SW 1271 (cell line): ENCODE results near the gene OR8G1.
"Not testable (repeated sequence)": the region's sequence is repeated elsewhere in the genome, so short reads cannot be mapped to it uniquely, and the experiment has no call there.

Experiments
- DNase-seq, 2 experiments: peaks; one replicate each; lab custom pipeline; 2025; lab: John Stamatoyannopoulos, UW

OR8G1 gene, protein sequence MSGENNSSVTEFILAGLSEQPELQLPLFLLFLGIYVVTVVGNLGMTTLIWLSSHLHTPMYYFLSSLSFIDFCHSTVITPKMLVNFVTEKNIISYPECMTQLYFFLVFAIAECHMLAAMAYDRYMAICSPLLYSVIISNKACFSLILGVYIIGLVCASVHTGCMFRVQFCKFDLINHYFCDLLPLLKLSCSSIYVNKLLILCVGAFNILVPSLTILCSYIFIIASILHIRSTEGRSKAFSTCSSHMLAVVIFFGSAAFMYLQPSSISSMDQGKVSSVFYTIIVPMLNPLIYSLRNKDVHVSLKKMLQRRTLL

DNA sequence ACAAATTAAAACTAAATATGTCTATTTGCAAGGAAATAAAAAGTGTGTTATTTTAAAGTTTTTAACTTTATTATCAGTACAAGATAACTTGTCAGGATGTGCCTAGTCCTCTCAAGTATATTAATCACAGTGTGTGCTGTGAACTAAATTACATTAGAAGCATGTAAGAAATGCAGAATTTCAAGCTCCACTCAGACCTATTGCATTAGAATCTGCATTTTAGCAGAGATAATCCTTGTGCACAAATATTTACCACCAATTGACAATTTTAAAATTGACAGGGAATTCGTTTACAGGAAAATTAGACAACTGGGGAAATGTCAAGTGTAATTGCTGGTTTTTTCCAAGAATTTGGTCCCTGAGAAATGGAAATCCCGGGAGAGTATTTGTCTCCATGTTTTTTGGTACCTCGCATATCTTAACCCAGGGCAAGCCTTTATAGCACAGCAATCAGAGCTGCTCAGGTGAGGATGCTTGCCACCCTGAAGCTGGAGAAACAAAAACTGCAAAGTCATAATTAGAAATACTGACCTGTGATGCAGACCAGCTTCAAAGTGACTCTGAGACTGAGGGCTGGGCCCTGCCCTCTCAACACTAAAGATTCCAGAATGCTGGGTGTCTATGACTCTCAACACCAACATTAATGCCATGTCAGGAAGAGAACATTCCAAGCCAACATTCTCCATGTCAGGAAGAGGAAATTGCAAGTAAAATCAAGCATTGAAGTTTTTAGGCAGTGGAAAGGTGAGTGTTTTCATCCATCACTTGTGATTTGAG lies at the start of gene OR8G1:
TSS of gene OR8G1 (plus strand) at position 475 of the 777 bp plus-strand sequence. CDS start 8,581 bp downstream, outside the sequence.
- DNase-seq = no peak

DNA sequence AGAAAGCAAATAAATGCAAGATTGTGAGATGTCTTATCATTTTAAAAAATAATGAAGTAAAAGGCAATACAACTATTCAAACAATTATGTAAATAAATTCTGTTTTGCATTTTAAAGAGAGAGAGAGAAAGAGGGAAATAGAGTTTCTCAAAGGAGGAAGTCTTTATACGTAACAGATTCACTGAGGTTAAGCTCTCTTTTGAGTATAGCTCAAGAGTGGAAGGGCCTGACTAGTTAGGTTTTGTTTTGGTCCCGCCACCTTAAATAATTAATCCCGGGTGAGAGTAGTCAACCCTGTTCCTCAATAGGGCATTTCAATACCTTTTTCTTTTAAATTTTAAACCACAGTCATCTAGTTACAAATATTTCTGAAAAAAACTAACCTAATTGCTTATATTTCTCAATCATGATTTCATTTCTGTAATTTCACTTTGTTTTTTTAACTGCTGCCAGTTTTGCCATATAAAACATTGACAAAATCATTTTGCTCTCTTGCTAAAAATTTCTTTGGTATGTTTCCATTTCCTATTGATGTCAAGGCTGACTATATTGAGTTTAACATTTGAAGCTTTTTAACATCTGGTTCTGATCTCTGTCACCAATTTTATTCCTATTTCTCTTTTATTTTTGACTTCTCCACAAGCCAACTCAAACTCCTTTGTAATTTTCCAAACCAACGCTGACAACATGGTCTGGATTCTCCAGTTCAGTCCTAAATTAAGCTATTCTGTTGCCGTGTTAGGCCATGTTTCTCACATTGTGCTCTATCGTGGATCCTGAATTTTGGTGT lies 47.5 kb upstream of the OR8G1 start:
- no peak for DNase-seq

DNA sequence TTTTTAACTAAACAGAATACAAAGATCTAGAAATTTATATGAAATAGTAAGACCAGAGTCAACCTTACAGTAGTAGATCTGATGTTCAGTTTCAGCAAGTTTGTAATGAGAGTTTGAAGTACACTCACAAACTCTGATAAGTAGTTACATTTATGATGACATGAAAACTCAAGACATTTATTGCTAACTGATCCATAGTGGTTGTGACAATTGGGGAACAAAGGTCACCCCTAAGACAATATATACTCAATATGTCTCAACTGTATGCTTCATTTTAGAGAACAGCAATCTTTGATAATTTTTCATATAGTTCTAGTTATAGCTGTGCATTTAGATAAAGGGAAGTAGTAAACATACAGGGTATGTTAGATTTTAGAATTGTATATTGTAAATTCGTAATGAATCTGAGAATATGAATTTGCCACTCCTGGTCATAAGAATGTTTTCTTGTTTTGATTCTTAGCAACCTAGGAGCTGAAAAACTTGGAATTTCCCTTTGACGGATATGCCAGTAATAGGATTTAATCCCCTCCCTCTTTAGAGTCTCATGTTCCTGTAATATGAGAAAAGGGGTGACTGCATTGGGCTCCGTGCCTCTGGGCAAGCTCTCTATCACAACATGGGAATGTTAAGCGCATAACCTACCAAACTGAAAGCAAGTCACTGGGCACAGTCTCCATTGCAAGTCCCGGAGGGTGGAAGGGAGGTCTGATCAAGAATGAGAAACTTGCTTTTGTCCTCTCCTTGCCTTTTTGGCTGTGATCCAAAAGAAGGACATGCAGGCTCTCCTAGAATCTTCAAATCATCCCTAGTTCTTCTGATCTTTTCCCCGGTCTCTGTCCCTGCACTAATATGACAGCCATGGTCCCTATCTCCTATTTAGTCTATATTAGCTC lies 46.4 kb upstream of the OR8G1 start:
- no peak for DNase-seq

DNA sequence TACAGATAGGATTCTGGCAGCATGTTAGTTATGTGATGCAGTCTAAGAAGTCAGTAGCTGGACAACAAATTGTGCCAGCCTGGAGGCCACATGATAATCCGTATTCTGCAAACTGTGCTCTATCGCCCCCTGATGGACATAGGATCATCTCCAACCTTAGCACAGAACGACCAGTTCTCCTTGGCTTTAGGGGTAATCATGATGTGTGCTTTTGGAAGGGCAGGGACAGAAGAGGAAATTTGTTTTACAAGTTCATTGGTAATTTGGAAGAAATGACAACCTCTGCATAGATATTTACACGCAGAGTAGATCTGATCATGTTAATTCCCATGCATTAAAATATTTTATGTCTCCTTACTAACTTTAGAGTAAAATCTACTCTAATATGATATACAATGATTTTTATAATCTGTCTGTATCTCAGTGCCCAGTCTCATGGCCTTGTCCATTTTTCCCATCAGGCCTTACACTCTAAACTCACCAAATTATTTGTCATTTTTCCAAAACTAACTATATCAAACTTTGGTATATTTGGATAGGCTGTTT lies 45.6 kb upstream of the OR8G1 start:
- DNase-seq = peak in 1 of 2 experiments; percentile 56

DNA sequence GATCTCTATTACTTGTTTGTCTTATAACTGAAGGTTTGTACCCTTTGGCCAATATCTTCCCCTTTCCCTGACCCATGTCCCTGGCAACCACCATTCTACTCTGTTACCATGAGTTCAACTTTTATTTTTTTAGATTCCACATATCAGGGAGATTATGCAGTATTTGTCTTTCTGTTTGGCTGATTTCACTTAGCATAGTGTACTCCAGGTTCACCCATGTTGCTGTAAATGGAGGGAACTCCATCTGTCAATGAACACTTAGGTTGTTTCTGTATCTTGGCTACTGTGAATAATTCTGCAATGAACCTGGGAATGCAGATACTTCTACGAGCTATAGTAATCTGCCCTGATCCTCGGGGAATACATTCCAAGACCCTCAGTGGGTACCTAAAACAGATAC lies 42.9 kb upstream of the OR8G1 start:
- no peak for DNase-seq

DNA sequence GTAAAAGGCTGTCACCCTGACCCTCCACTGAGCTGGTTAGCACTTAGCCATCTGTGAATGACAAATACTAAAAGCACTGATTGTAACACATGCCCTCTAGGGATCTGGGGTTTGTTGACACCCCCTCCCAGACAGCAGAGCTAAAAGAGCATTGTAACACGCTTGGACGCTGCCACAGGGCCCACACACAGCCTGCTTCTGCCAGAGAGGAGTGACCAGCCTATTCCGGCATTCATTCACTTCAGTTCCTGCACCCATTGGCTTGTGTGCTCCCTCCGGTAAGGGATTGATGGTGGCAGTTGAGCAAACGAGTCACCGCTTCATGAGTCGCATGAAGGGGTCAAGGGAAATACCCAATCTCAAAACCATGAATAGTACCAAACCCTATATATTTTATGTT lies 42.0 kb upstream of the OR8G1 start:
- no peak for DNase-seq

DNA sequence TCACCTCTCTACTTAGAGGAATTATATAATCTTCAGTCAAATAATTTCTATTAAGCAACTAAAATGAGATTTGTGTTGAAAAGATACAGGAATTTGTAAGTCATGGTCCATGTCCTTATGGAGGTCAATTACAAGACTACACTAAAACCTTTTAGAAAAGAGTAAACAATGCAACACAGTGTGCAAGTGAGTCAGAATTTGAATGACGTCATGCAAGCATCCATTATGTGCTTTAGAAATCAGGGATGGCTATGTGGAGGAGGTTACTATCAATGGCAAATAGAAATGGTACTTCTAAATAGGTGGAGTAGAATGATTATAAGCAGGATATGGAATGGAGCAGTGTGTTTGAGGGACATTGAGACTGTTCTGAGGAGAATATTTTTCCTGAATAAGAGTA lies 41.2 kb upstream of the OR8G1 start:
- DNase-seq = no peak

DNA sequence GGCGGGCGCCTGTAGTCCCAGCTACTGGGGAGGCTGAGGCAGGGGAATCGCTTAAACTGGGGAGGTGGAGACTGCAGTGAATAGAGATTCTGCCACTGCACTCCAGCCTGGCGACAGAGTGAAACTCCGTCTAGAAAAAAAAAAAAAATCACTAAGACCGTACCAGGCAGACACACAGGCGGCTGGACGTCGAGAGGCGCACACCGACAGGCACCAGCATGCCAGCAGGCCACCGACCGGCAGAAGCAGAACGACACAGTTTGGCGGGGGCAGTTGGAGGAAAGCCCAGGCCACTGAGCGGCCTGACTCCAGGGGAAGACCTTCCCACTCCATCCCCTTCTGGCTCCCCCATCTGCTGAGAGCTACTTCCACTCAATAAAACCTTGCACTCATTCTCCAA lies 40.2 kb upstream of the OR8G1 start:
- no peak for DNase-seq

DNA sequence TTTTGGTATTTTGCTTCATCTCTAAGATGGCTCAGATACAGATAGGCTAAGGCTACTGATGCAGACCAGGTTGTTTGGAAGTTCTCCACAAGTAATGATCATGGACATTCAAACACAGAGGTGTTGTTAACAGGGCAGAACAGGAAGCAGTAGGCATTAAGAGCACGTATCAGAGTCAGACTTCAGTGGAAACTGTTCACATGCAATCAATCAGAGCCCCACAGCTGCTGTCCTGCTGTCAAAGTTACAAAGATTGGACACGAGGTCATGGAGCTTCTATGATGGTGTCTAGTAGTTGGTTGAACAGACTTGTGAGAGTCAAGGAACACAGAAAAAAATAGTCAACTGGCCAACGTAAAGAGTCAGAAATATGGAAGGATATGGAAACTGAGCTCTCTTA lies 37.9 kb upstream of the OR8G1 start:
- no peak for DNase-seq

DNA sequence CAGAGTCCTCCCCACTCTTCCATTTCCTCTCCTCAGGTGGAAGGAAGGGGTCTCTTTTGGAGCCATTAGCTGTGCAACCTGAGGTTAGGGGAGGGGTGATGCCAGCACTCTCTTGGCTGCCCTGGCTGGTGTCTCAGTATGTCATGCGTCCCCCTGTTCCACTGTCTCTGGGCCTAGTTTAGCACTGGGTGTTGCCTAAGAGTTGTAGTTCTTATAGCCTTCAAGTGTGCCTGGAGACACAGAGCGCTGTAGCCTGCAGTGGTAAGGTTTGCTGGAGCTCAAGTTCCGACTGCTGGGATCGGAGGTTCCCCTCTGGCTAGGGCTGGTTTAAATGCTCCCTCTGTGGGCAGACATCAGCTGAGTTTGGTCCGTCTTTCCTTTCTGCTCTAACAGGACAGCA lies 36.9 kb upstream of the OR8G1 start:
- no peak for DNase-seq

DNA sequence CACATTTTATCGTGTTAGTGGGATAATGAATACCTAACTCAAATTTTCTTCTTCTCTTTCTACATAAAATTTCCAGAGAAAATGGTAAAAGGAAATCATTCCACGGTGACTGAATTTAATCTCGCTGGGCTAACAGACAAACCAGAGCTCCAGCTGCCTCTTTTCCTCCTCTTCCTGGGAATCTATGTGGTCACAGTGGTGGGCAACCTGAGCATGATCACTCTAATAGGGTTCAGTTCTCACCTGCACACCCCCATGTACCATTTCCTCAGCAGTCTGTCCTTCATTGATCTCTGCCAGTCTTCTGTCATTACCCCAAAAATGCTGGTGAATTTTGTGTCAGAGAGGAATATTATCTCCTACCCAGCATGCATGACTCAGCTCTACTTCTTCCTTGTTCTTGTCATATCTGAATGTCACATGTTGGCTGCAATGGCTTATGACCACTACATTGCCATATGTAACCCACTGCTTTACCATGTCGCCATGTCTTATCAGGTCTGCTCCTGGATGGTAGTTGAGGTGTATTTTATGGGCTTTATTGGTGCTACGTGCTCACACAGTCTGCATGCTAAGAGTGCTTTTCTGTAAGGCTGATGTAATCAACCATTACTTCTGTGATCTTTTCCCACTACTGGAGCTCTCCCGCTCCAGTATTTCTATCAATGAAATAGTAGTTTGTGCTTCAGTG lies 33.6 kb upstream of the OR8G1 start:
- no peak for DNase-seq

DNA sequence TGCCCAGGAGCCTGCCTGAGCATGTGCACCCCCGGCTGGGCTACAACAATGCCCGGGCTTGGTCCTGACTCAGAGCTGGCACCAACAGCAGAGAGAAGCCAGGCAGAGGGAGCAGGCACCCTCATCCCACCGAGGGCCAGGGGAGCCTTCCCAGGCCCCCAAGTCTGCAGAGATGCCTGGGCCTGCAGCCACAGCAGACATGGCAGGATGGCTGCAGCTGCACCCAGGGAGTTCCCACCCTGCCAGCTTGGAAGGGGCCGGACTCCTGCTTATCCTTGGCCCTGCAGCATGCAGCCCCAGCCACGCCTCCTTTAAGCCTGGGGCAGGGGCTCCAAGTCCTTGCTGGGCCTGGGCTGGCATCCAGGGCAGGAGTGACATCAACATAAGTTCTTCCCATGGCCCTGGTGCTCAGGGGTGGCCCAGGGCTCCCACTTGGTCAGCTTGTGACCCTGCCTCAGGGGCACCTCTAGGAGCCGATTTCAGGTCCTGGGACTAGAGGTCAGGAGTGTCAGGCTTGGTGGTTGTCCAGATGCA lies 31.0 kb upstream of the OR8G1 start:
- no peak for DNase-seq

DNA sequence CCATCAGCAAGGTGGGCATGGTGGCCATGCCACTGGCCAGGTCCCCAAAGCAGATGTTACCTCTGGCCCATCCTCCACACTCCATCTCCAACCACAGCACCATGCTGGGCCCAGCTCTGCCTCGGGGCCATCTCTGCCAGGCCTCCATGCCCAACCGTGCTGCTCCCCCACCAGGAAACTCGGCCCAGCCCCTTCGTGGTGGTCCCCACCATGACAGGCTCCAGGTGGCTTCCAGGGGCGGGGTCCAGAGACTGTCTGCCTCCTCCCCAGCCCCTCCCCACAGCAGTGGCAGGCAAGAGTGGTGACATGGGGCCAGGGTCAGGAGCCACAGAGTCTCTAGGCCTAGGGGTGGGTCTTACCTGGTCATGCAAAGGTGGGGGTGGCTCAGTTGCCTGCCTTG lies 30.5 kb upstream of the OR8G1 start:
- DNase-seq = no peak

DNA sequence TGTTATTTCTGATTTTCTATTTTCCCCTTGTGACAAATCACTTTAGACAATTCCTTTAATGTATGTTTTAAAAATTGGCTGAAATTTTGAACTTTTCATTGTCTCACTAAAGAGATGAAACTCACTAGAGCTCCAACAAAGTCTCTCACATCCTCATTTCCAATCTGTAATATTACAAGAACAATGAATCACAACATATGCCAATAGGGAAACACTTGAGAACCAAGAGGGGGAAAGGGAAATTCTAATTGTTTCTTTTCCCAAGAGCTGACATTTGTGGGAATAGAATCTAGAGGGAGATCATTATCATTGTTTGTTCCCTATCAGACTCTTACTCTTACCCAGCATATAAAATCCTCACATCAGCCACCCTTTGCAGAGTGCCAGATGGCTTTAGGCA lies 29.6 kb upstream of the OR8G1 start:
- DNase-seq = no peak

DNA sequence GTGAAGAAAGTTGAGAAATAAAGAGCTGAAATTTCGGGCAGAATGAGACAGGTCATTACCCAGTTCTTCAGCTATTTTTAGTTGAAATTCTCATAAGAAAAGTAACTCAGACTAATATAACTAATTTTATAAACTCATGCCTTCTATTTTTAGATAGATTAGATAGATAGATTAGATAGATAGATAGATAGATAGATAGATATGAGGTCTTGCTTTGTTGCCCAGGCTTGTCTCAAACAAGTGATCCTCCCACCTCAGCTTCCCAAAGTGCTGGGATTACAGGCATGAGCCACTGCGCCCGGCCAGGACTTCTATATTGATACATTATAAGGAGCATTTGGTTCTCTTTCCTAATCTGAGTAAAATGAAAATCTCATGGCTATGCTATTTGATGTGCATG lies 26.9 kb upstream of the OR8G1 start:
- DNase-seq = no peak

DNA sequence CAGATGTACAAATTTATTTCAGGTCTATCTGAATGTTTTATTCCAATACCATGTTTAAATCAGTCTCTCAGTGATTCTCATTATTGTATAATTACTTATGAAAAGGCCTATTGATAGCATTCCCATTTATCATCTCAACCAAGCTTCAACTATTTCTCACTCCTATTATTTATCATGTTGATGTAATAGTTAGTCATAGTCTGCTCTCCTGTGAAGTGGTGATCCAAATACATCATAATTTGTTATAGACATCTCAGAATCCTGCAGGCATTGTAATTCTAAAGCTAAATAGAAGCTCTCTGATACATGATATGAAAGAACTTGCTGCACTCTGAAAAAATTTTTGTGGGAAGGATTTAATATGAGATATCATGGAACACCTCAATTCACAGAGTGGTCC lies 21.8 kb upstream of the OR8G1 start:
- no peak for DNase-seq

DNA sequence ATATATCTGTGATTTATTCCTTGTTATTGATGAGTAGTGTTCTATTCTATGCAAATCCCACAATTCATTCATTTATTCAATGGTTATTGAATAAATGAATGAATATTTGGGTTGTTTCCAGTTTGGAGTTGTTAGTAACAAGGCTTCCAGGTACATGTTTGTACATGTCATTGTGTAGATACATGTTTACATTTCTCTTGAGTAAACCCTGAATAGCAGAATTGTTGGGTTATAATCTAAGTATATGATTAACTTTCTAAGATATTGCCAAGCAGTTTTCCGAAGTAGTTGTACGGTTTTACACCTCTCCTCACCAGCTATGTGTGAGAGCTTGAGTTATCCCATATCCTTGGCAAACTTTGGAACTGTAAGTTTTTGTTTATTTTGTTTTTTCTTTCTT lies 18.5 kb upstream of the OR8G1 start:
- no peak for DNase-seq

DNA sequence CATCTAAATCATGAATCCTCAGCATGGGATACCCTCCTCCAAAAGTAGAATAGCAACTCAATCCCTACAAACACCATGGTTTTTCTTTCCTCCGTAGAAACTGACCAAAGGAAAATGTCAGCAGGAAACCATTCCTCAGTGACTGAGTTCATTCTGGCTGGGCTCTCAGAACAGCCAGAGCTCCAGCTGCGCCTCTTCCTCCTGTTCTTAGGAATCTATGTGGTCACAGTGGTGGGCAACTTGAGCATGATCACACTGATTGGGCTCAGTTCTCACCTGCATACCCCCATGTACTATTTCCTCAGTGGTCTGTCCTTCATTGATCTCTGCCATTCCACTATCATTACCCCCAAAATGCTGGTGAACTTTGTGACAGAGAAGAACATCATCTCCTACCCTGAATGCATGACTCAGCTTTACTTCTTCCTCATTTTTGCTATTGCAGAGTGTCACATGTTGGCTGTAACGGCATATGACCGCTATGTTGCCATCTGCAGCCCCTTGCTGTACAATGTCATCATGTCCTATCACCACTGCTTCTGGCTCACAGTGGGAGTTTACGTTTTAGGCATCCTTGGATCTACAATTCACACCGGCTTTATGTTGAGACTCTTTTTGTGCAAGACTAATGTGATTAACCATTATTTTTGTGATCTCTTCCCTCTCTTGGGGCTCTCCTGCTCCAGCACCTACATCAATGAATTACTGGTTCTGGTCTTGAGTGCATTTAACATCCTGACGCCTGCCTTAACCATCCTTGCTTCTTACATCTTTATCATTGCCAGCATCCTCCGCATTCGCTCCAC lies 16.1 kb upstream of the OR8G1 start:
- DNase-seq = not testable (repeated sequence)

DNA sequence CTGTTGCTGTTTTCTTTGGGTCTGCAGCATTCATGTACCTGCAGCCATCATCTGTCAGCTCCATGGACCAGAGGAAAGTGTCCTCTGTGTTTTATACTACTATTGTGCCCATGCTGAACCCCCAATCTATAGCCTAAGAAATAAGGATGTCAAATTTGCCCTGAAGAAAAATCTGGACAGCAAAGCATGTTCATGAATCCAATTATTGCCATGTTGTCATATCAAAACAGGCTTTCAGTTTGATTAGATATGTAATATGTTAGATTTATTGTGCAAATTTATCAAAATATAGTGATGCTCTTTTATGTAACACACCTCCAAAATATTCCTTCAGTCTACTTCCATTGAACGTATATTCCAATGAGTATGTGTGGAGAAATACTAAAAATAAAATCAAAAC lies 15.4 kb upstream of the OR8G1 start:
- no peak for DNase-seq

DNA sequence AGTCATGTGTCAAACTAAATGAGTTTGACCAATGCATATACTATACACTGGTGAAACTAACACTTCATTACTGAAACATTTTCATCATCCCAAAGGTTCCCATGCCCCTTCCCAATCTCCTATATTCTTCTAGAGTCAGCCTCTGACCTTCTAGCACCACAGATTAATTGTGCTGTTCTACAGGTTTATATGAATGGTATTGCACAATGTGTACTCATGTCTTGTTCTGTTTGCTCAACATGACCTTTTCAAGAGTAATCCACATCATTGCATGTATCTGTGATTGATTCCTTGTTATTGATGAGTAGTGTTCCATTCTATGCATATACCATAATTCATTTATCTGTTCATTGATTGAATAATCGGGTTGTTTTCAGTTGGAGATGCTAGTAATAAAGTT lies 7.5 kb upstream of the OR8G1 start:
- DNase-seq = no peak
